ENCODE data around the gene AP1M1. TPM values are rescaled to one million over a fixed set of nuclear protein-coding genes. Genes with fewer than 3 reads are reported as not detected.

The AP1M1 gene
- total RNA-seq, 6 experiments from 2014 or later = 44.5 to 102 (median 62.5) TPM

GRCh38 chr19:16228637-16229321, 31.1 kb downstream of the AP1M1 start:
- WGBS (ENCODE audit: insufficient coverage, low coverage, low lambda C conversion rate, missing lambda C conversion rate) = 100% methylated on average over 2 of the region's 21 CpGs
- Histone ChIP-seq H3K27me3 (no peaks in the 10 kb centered on the region), H3K4me3 (no peak overlapping the region), H3K27ac (no peak overlapping the region), H3K9me3 (no peaks in the 10 kb centered on the region), H3K4me1 (no peaks in the 10 kb centered on the region), H3K36me3 (peaks cover 0 to 86% (median 27%) of the 10 kb centered on the region in 4 donors)
- no peak for DNase-seq
- TF ChIP-seq CTCF (IDR thresholded peaks at IDR 0.05) (no peak), POLR2A (IDR thresholded peaks at IDR 0.05) (no peak)
- intact Hi-C loops (cut with DNase I) = no loop called here
- ATAC-seq = no peak

GRCh38 chr19:16229322-16229641, 31.6 kb downstream of the AP1M1 start:
- WGBS (ENCODE audit: insufficient coverage, low coverage, low lambda C conversion rate, missing lambda C conversion rate) = no CpG with 5 or more reads among the region's 9 CpGs
- intact Hi-C loops (cut with DNase I) = no loop called here
- DNase-seq = no peak
- Histone ChIP-seq H3K4me1 (no peaks in the 10 kb centered on the region), H3K27ac (no peak overlapping the region), H3K27me3 (no peaks in the 10 kb centered on the region), H3K9me3 (no peaks in the 10 kb centered on the region), H3K36me3 (peaks cover 0 to 84% (median 24%) of the 10 kb centered on the region in 4 donors), H3K4me3 (no peak overlapping the region)
- ATAC-seq = no peak
- TF ChIP-seq POLR2A (IDR thresholded peaks at IDR 0.05) = no peak
- TF ChIP-seq CTCF (IDR thresholded peaks at IDR 0.05) = no peak

- H3K27ac ChIP-seq = no peak overlapping the region
- no peaks in the 10 kb centered on the region for H3K27me3 ChIP-seq
- 100% methylated on average over 5 of the region's 16 CpGs for WGBS (ENCODE audit: insufficient coverage, low coverage, low lambda C conversion rate, missing lambda C conversion rate)
- no peak overlapping the region for H3K4me3 ChIP-seq
- H3K36me3 ChIP-seq = peaks cover 0 to 62% (median 17%) of the 10 kb centered on the region in 4 donors
- intact Hi-C loops (cut with DNase I) = no loop called here
- H3K4me1 ChIP-seq = no peaks in the 10 kb centered on the region
- TF ChIP-seq POLR2A (IDR thresholded peaks at IDR 0.05) (no peak), CTCF (IDR thresholded peaks at IDR 0.05) (no peak)
- no peaks in the 10 kb centered on the region for H3K9me3 ChIP-seq
- ATAC-seq (no peak), DNase-seq (no peak)
These were observed 34.4 kb downstream of the AP1M1 start for GRCh38 chr19:16232127-16232526.

- no peak for ATAC-seq
- TF ChIP-seq CTCF (IDR thresholded peaks at IDR 0.05) = no peak
- no peak for TF ChIP-seq POLR2A (IDR thresholded peaks at IDR 0.05)
- Histone ChIP-seq H3K4me1 (no peaks in the 10 kb centered on the region), H3K9me3 (no peaks in the 10 kb centered on the region), H3K27me3 (no peaks in the 10 kb centered on the region), H3K27ac (no peak overlapping the region), H3K36me3 (peaks cover 0 to 58% (median 15%) of the 10 kb centered on the region in 4 donors), H3K4me3 (no peak overlapping the region)
- WGBS (ENCODE audit: insufficient coverage, low coverage, low lambda C conversion rate, missing lambda C conversion rate) = no CpG with 5 or more reads among the region's 13 CpGs
- peak in 1 of 3 donors; percentile 56 for DNase-seq
- intact Hi-C loops (cut with DNase I) = no loop called here
These were observed 34.9 kb downstream of the AP1M1 start for GRCh38 chr19:16232568-16232967.
